A673 (cell line): ENCODE measurements around the gene MSL2. TPM values are rescaled to one million over a fixed set of nuclear protein-coding genes. Genes with fewer than 3 reads are reported as not detected.

Source experiments
- BruUV-seq: library from RNA; stranded (reverse); fragments of 400-500 nt; replicated peaks from 2 replicates; lab custom pipeline; 2021; lab: Mats Ljungman, UMichigan
- CTCF ChIA-PET: fragments of 300-600 bp; sonication (Branson Sonifier 250); formaldehyde crosslinking; loops from one replicate; lab custom pipeline; 2022; ENCODE audit warnings: antibody characterized with exemption; lab: Charles Lee
- POLR2A ChIA-PET: fragments of 300-600 bp; sonication (Branson Sonifier 250); formaldehyde crosslinking; loops from one replicate; lab custom pipeline; 2022; ENCODE audit warnings: antibody characterized with exemption; ENCODE audit not compliant: low non-redundant PET; lab: Charles Lee
- DNase-seq: peaks from one replicate; pipeline ENCODE4 v3.0.0-alpha.2; 2015; ENCODE audit warnings: low spot score
- H3K27ac ChIP-seq: fragments of 200-600 bp; sonication (generic); 2 replicates; pipeline ENCODE4 v1.5.1; 2016; ENCODE audit warnings: mixed run types, low read depth, mild to moderate bottlenecking, mixed read lengths, antibody characterized with exemption, low read length; ENCODE audit not compliant: poor library complexity, severe bottlenecking
- H3K27me3 ChIP-seq: fragments of 200-600 bp; sonication (generic); replicated peaks from 2 replicates; pipeline ENCODE4 v1.6.1; 2017; ENCODE audit warnings: mixed run types, low read depth, mild to moderate bottlenecking, mixed read lengths, antibody characterized with exemption, low read length; ENCODE audit not compliant: insufficient read depth, poor library complexity
- H3K36me3 ChIP-seq: fragments of 200-600 bp; sonication (generic); 2 replicates; pipeline ENCODE4 v1.6.1; 2016; ENCODE audit warnings: mixed run types, mild to moderate bottlenecking, mixed read lengths, antibody characterized with exemption, low read length; ENCODE audit not compliant: insufficient read depth, poor library complexity, severe bottlenecking
- H3K4me1 ChIP-seq: fragments of 200-600 bp; sonication (generic); 2 replicates; pipeline ENCODE4 v1.6.1; 2017; ENCODE audit warnings: mixed run types, mild to moderate bottlenecking, mixed read lengths, antibody characterized with exemption, low read length; ENCODE audit not compliant: insufficient read depth, poor library complexity, severe bottlenecking
- H3K4me3 ChIP-seq: fragments of 200-600 bp; sonication (generic); 2 replicates; pipeline ENCODE4 v1.5.1; 2016; ENCODE audit warnings: low read depth, mixed run types, mild to moderate bottlenecking, mixed read lengths, low read length; ENCODE audit not compliant: poor library complexity, severe bottlenecking
- H3K9me3 ChIP-seq: fragments of 200-600 bp; sonication (generic); 2 replicates; pipeline ENCODE4 v1.6.1; 2016; ENCODE audit warnings: mixed run types, low read depth, mild to moderate bottlenecking, mixed read lengths, antibody characterized with exemption, low read length; ENCODE audit not compliant: poor library complexity, severe bottlenecking
- CTCF ChIP-seq: fragments of 300-800, 200-600 bp; sonication (generic); conservative IDR thresholded peaks from 2 replicates; pipeline ENCODE4 v1.5.1; 2017; ENCODE audit warnings: low read depth, mild to moderate bottlenecking, antibody characterized with exemption, low read length, moderate library complexity, mixed read lengths
- EZH2 ChIP-seq: fragments of 200-600 bp; sonication (generic); IDR thresholded peaks from 2 replicates; pipeline ENCODE4 v1.6.1; 2017; ENCODE audit warnings: borderline replicate concordance, low read depth, mild to moderate bottlenecking, mixed read lengths, antibody characterized with exemption, low read length; ENCODE audit not compliant: poor library complexity, severe bottlenecking
- intact Hi-C: fragments of 100-400 bp; cut with micrococcal nuclease; formaldehyde crosslinking; loops from one replicate; pipeline ENCODE4 v1.10.0; 2022; ENCODE audit not compliant: unreplicated experiment
- total RNA-seq: library from RNA; stranded (reverse); gene quantifications from 2 replicates; pipeline ENCODE4 v1.2.3, GENCODE V29; 2021

Gene MSL2
- total RNA-seq, 1 experiment from 2014 or later = 37.9 TPM

GRCh38 chr3:136162322-136162721, 33.8 kb downstream of the MSL2 start:
- TF ChIP-seq EZH2 = no peak
- TF ChIP-seq CTCF = no peak
- ChIA-PET CTCF (no interaction called here), POLR2A (no interaction called here)
- no peak for DNase-seq
- Histone ChIP-seq H3K9me3 (no peaks in the 10 kb centered on the region), H3K27ac (no peak overlapping the region), H3K27me3 (no peaks in the 10 kb centered on the region), H3K4me3 (no peak overlapping the region), H3K4me1 (peaks cover 32% of the 10 kb centered on the region), H3K36me3 (no peaks in the 10 kb centered on the region)
- intact Hi-C loops = no loop called here
- BruUV-seq = no TSS peak

- peaks cover 24% of the 10 kb centered on the region for H3K4me1 ChIP-seq
- H3K27me3 ChIP-seq = no peaks in the 10 kb centered on the region
- H3K4me3 ChIP-seq = no peak overlapping the region
- BruUV-seq = no TSS peak
- POLR2A ChIA-PET = no interaction called here
- no peaks in the 10 kb centered on the region for H3K36me3 ChIP-seq
- CTCF ChIA-PET = no interaction called here
- H3K27ac ChIP-seq = no peak overlapping the region
- DNase-seq = no peak
- no peaks in the 10 kb centered on the region for H3K9me3 ChIP-seq
- no peak for TF ChIP-seq CTCF
- intact Hi-C loops = no loop called here
Measured at GRCh38 chr3:136161516-136161915, 34.6 kb downstream of the MSL2 start.

- ChIA-PET CTCF (no interaction called here), POLR2A (no interaction called here)
- TF ChIP-seq CTCF (no peak), EZH2 (no peak)
- no peaks in the 10 kb centered on the region for H3K9me3 ChIP-seq
- BruUV-seq = no TSS peak
- DNase-seq = no peak
- H3K4me1 ChIP-seq = peaks cover 26% of the 10 kb centered on the region
- H3K36me3 ChIP-seq = peaks cover 13% of the 10 kb centered on the region
- no peak overlapping the region for H3K4me3 ChIP-seq
- H3K27me3 ChIP-seq = no peaks in the 10 kb centered on the region
- intact Hi-C loops = no loop called here
- H3K27ac ChIP-seq = peak overlapping the region; percentile 2
Measured at GRCh38 chr3:136152963-136153362, 43.2 kb downstream of the MSL2 start.
